ENCODE results near the gene PRMT9. TPM values are rescaled to one million over a fixed set of nuclear protein-coding genes. Genes with fewer than 3 reads are reported as not detected.
A peak's percentile ranks its signal among the peaks of the same experiment; 100 is the strongest.

Gene PRMT9
- total RNA-seq, 1 donor from 2014 or later = 12.0 TPM

GRCh38 chr4:147628415-147628814 is 55.5 kb downstream of the PRMT9 start:
- no peaks in the 10 kb centered on the region for H3K27me3 ChIP-seq (ENCODE audit: control insufficient read depth in 3 of 3, insufficient read depth in 3 of 3, low read length in 3 of 3)
- peaks cover 8 to 49% (median 31%) of the 10 kb centered on the region in 3 donors for H3K36me3 ChIP-seq (ENCODE audit: control insufficient read depth in 3 of 3, insufficient read depth in 3 of 3, low read length in 3 of 3)
- no peak overlapping the region for H3K9ac ChIP-seq (ENCODE audit: low read depth in 1 of 3, low read length in 3 of 3)
- H3K27ac ChIP-seq (ENCODE audit: low read depth, low read length) = no peak overlapping the region
- H3K9me3 ChIP-seq (ENCODE audit: control insufficient read depth in 3 of 3, low read length in 3 of 3) = no peaks in the 10 kb centered on the region
- no peaks in the 10 kb centered on the region for H3K4me1 ChIP-seq (ENCODE audit: control insufficient read depth in 3 of 3, insufficient read depth in 3 of 3, low read length in 3 of 3)
- no peak overlapping the region for H3K4me3 ChIP-seq (ENCODE audit: low read length in 3 of 3)

- H3K27ac ChIP-seq (ENCODE audit: low read depth, low read length) = no peak overlapping the region
- H3K9ac ChIP-seq (ENCODE audit: low read depth in 1 of 3, low read length in 3 of 3) = no peak overlapping the region
- H3K4me3 ChIP-seq (ENCODE audit: low read length in 3 of 3) = no peak overlapping the region
- H3K4me1 ChIP-seq (ENCODE audit: control insufficient read depth in 3 of 3, insufficient read depth in 3 of 3, low read length in 3 of 3) = no peaks in the 10 kb centered on the region
- no peaks in the 10 kb centered on the region for H3K9me3 ChIP-seq (ENCODE audit: control insufficient read depth in 3 of 3, low read length in 3 of 3)
- no peaks in the 10 kb centered on the region for H3K27me3 ChIP-seq (ENCODE audit: control insufficient read depth in 3 of 3, insufficient read depth in 3 of 3, low read length in 3 of 3)
- H3K36me3 ChIP-seq (ENCODE audit: control insufficient read depth in 3 of 3, insufficient read depth in 3 of 3, low read length in 3 of 3) = peaks cover 8 to 46% (median 30%) of the 10 kb centered on the region in 3 donors
Measured at GRCh38 chr4:147626903-147627302, 57.1 kb downstream of the PRMT9 start.

GRCh38 chr4:147625733-147626132 is 58.2 kb downstream of the PRMT9 start:
- Histone ChIP-seq H3K9ac (ENCODE audit: low read depth in 1 of 3, low read length in 3 of 3) (no peak overlapping the region), H3K4me1 (ENCODE audit: control insufficient read depth in 3 of 3, insufficient read depth in 3 of 3, low read length in 3 of 3) (peaks cover 0 to 4% (median 4%) of the 10 kb centered on the region in 3 donors), H3K9me3 (ENCODE audit: control insufficient read depth in 3 of 3, low read length in 3 of 3) (no peaks in the 10 kb centered on the region), H3K27me3 (ENCODE audit: control insufficient read depth in 3 of 3, insufficient read depth in 3 of 3, low read length in 3 of 3) (no peaks in the 10 kb centered on the region), H3K27ac (ENCODE audit: low read depth, low read length) (no peak overlapping the region), H3K4me3 (ENCODE audit: low read length in 3 of 3) (no peak overlapping the region), H3K36me3 (ENCODE audit: control insufficient read depth in 3 of 3, insufficient read depth in 3 of 3, low read length in 3 of 3) (peaks cover 8 to 43% (median 30%) of the 10 kb centered on the region in 3 donors)

GRCh38 chr4:147620315-147620714 is 63.6 kb downstream of the PRMT9 start:
- no peaks in the 10 kb centered on the region for H3K27me3 ChIP-seq (ENCODE audit: control insufficient read depth in 3 of 3, insufficient read depth in 3 of 3, low read length in 3 of 3)
- no peaks in the 10 kb centered on the region for H3K9me3 ChIP-seq (ENCODE audit: control insufficient read depth in 3 of 3, low read length in 3 of 3)
- peaks cover 0 to 16% (median 14%) of the 10 kb centered on the region in 3 donors for H3K36me3 ChIP-seq (ENCODE audit: control insufficient read depth in 3 of 3, insufficient read depth in 3 of 3, low read length in 3 of 3)
- H3K4me3 ChIP-seq (ENCODE audit: low read length in 3 of 3) = no peak overlapping the region
- no peak overlapping the region for H3K27ac ChIP-seq (ENCODE audit: low read depth, low read length)
- H3K9ac ChIP-seq (ENCODE audit: low read depth in 1 of 3, low read length in 3 of 3) = no peak overlapping the region
- peaks cover 5 to 29% (median 27%) of the 10 kb centered on the region in 3 donors for H3K4me1 ChIP-seq (ENCODE audit: control insufficient read depth in 3 of 3, insufficient read depth in 3 of 3, low read length in 3 of 3)

GRCh38 chr4:147617841-147618691 is 65.9 kb downstream of the PRMT9 start:
- Histone ChIP-seq H3K4me3 (ENCODE audit: low read length in 3 of 3) (peak overlapping the region; percentile 96 to 99 (median 98)), H3K4me1 (ENCODE audit: control insufficient read depth in 3 of 3, insufficient read depth in 3 of 3, low read length in 3 of 3) (peaks cover 5 to 29% (median 27%) of the 10 kb centered on the region in 3 donors), H3K36me3 (ENCODE audit: control insufficient read depth in 3 of 3, insufficient read depth in 3 of 3, low read length in 3 of 3) (peaks cover 0 to 6% (median 5%) of the 10 kb centered on the region in 3 donors), H3K9me3 (ENCODE audit: control insufficient read depth in 3 of 3, low read length in 3 of 3) (no peaks in the 10 kb centered on the region), H3K27ac (ENCODE audit: low read depth, low read length) (peak overlapping the region; percentile 84), H3K9ac (ENCODE audit: low read depth in 1 of 3, low read length in 3 of 3) (peak overlapping the region; percentile 83 to 93 (median 91)), H3K27me3 (ENCODE audit: control insufficient read depth in 3 of 3, insufficient read depth in 3 of 3, low read length in 3 of 3) (peaks cover 0 to 2% (median 0%) of the 10 kb centered on the region in 3 donors)

GRCh38 chr4:147617173-147617840 is 66.7 kb downstream of the PRMT9 start, which contains the start of gene TMEM184C:
TMEM184C (plus strand) TSS chr4:147617397; CDS start chr4:147617957, 560 bp downstream.
- Histone ChIP-seq H3K9me3 (ENCODE audit: control insufficient read depth in 3 of 3, low read length in 3 of 3) (no peaks in the 10 kb centered on the region), H3K36me3 (ENCODE audit: control insufficient read depth in 3 of 3, insufficient read depth in 3 of 3, low read length in 3 of 3) (peaks cover 0 to 3% (median 0%) of the 10 kb centered on the region in 3 donors), H3K27ac (ENCODE audit: low read depth, low read length) (peak within 1 kb of the TSS; percentile 84), H3K27me3 (ENCODE audit: control insufficient read depth in 3 of 3, insufficient read depth in 3 of 3, low read length in 3 of 3) (peaks cover 0 to 2% (median 0%) of the 10 kb centered on the region in 3 donors), H3K9ac (ENCODE audit: low read depth in 1 of 3, low read length in 3 of 3) (peak within 1 kb of the TSS; percentile 83 to 93 (median 91)), H3K4me1 (ENCODE audit: control insufficient read depth in 3 of 3, insufficient read depth in 3 of 3, low read length in 3 of 3) (peaks cover 5 to 29% (median 27%) of the 10 kb centered on the region in 3 donors), H3K4me3 (ENCODE audit: low read length in 3 of 3) (peak within 1 kb of the TSS; percentile 96 to 99 (median 98))

GRCh38 chr4:147616849-147617172 is 67.2 kb downstream of the PRMT9 start:
- peaks cover 5 to 29% (median 27%) of the 10 kb centered on the region in 3 donors for H3K4me1 ChIP-seq (ENCODE audit: control insufficient read depth in 3 of 3, insufficient read depth in 3 of 3, low read length in 3 of 3)
- peaks cover 0 to 2% (median 0%) of the 10 kb centered on the region in 3 donors for H3K27me3 ChIP-seq (ENCODE audit: control insufficient read depth in 3 of 3, insufficient read depth in 3 of 3, low read length in 3 of 3)
- peak overlapping the region; percentile 84 for H3K27ac ChIP-seq (ENCODE audit: low read depth, low read length)
- no peaks in the 10 kb centered on the region for H3K9me3 ChIP-seq (ENCODE audit: control insufficient read depth in 3 of 3, low read length in 3 of 3)
- H3K9ac ChIP-seq (ENCODE audit: low read depth in 1 of 3, low read length in 3 of 3) = peak overlapping the region; percentile 42 to 93 (median 63)
- H3K4me3 ChIP-seq (ENCODE audit: low read length in 3 of 3) = peak overlapping the region; percentile 96 to 99 (median 98)
- H3K36me3 ChIP-seq (ENCODE audit: control insufficient read depth in 3 of 3, insufficient read depth in 3 of 3, low read length in 3 of 3) = peaks cover 0 to 3% (median 0%) of the 10 kb centered on the region in 3 donors

GRCh38 chr4:147610686-147611085 is 73.3 kb downstream of the PRMT9 start:
- H3K36me3 ChIP-seq (ENCODE audit: control insufficient read depth in 3 of 3, insufficient read depth in 3 of 3, low read length in 3 of 3) = no peaks in the 10 kb centered on the region
- no peak overlapping the region for H3K27ac ChIP-seq (ENCODE audit: low read depth, low read length)
- no peaks in the 10 kb centered on the region for H3K4me1 ChIP-seq (ENCODE audit: control insufficient read depth in 3 of 3, insufficient read depth in 3 of 3, low read length in 3 of 3)
- no peaks in the 10 kb centered on the region for H3K9me3 ChIP-seq (ENCODE audit: control insufficient read depth in 3 of 3, low read length in 3 of 3)
- no peak overlapping the region for H3K4me3 ChIP-seq (ENCODE audit: low read length in 3 of 3)
- H3K27me3 ChIP-seq (ENCODE audit: control insufficient read depth in 3 of 3, insufficient read depth in 3 of 3, low read length in 3 of 3) = peaks cover 0 to 3% (median 2%) of the 10 kb centered on the region in 3 donors
- no peak overlapping the region for H3K9ac ChIP-seq (ENCODE audit: low read depth in 1 of 3, low read length in 3 of 3)

- H3K4me3 ChIP-seq (ENCODE audit: low read length in 3 of 3) = no peak overlapping the region
- no peaks in the 10 kb centered on the region for H3K36me3 ChIP-seq (ENCODE audit: control insufficient read depth in 3 of 3, insufficient read depth in 3 of 3, low read length in 3 of 3)
- no peaks in the 10 kb centered on the region for H3K4me1 ChIP-seq (ENCODE audit: control insufficient read depth in 3 of 3, insufficient read depth in 3 of 3, low read length in 3 of 3)
- H3K27me3 ChIP-seq (ENCODE audit: control insufficient read depth in 3 of 3, insufficient read depth in 3 of 3, low read length in 3 of 3) = peaks cover 0 to 3% (median 0%) of the 10 kb centered on the region in 3 donors
- H3K9ac ChIP-seq (ENCODE audit: low read depth in 1 of 3, low read length in 3 of 3) = no peak overlapping the region
- H3K27ac ChIP-seq (ENCODE audit: low read depth, low read length) = no peak overlapping the region
- H3K9me3 ChIP-seq (ENCODE audit: control insufficient read depth in 3 of 3, low read length in 3 of 3) = no peaks in the 10 kb centered on the region
Measured at GRCh38 chr4:147607471-147607870, 76.5 kb downstream of the PRMT9 start.

- no peak overlapping the region for H3K27ac ChIP-seq (ENCODE audit: low read depth, low read length)
- H3K4me3 ChIP-seq (ENCODE audit: low read length in 3 of 3) = no peak overlapping the region
- H3K4me1 ChIP-seq (ENCODE audit: control insufficient read depth in 3 of 3, insufficient read depth in 3 of 3, low read length in 3 of 3) = no peaks in the 10 kb centered on the region
- no peaks in the 10 kb centered on the region for H3K9me3 ChIP-seq (ENCODE audit: control insufficient read depth in 3 of 3, low read length in 3 of 3)
- peaks cover 0 to 3% (median 0%) of the 10 kb centered on the region in 3 donors for H3K27me3 ChIP-seq (ENCODE audit: control insufficient read depth in 3 of 3, insufficient read depth in 3 of 3, low read length in 3 of 3)
- H3K36me3 ChIP-seq (ENCODE audit: control insufficient read depth in 3 of 3, insufficient read depth in 3 of 3, low read length in 3 of 3) = no peaks in the 10 kb centered on the region
- no peak overlapping the region for H3K9ac ChIP-seq (ENCODE audit: low read depth in 1 of 3, low read length in 3 of 3)
Measured at GRCh38 chr4:147605499-147605898, 78.5 kb downstream of the PRMT9 start.
